ENCODE measurements around the gene ZNF428.
"Not testable (repeated sequence)": the region's sequence is repeated elsewhere in the genome, so short reads cannot be mapped to it uniquely, and the experiment has no call there.

GRCh38 chr19:43635561-43635940, 16.1 kb upstream of the ZNF428 start:
- TF ChIP-seq CTCF (IDR thresholded peaks at IDR 0.05; ENCODE audit: insufficient read depth, low read length); GABPA (IDR thresholded peaks at IDR 0.05; ENCODE audit: low read depth); REST (IDR thresholded peaks at IDR 0.05; ENCODE audit: insufficient replicate concordance, low read depth); POLR2AphosphoS5 (IDR thresholded peaks at IDR 0.05; ENCODE audit: low read depth): not testable (repeated sequence)
